Endothelial cell of umbilical vein (primary cell): ENCODE results near the gene PUS1.

Experiments
- EZH2 ChIP-seq: IDR thresholded peaks from 2 replicates; pipeline ENCODE4 v1.6.1; 2012; ENCODE audit warnings: borderline replicate concordance, low read depth, mild to moderate bottlenecking, moderate library complexity, low read length, inconsistent platforms; ENCODE audit not compliant: severe bottlenecking
- FOS ChIP-seq: IDR thresholded peaks from 2 replicates; pipeline ENCODE4 v1.6.1; 2011; ENCODE audit warnings: mild to moderate bottlenecking, low read length, moderate library complexity, borderline replicate concordance; ENCODE audit not compliant: insufficient read depth
- GATA2 ChIP-seq: IDR thresholded peaks from 2 replicates; pipeline ENCODE4 v1.7.0; 2011; ENCODE audit warnings: low read depth, mild to moderate bottlenecking, moderate library complexity, mixed read lengths, low read length; ENCODE audit not compliant: insufficient read length, insufficient read depth
- JUN ChIP-seq: IDR thresholded peaks from 2 replicates; pipeline ENCODE4 v1.6.1; 2011; ENCODE audit warnings: borderline replicate concordance, low read depth; ENCODE audit not compliant: insufficient read length, insufficient read depth
- POLR2A ChIP-seq: IDR thresholded peaks from 2 replicates; pipeline ENCODE4 v1.6.1; 2012; ENCODE audit warnings: low read depth, mild to moderate bottlenecking, control low read depth, low read length
- POLR2AphosphoS5 ChIP-seq: IDR thresholded peaks from 2 replicates; pipeline ENCODE4 v1.6.1; 2012; ENCODE audit warnings: low read depth, mild to moderate bottlenecking, control low read depth, low read length, moderate library complexity; ENCODE audit not compliant: insufficient read depth
- TF ChIP-seq, protein P1 (sequence below), 2 donors: IDR thresholded peaks; 1 replicate in 1 of 2; 2 replicates in 1 of 2; pipeline ENCODE4 v1.5.1; 2011; ENCODE audit warnings: low read length in 2 of 2, mild to moderate bottlenecking in 2 of 2, moderate library complexity in 2 of 2, control low read depth in 1 of 2, inconsistent platforms in 1 of 2, low read depth in 1 of 2; ENCODE audit not compliant: insufficient read depth in 1 of 2; ENCODE audit errors: extremely low read depth in 1 of 2
- TF ChIP-seq, protein P2 (sequence below): IDR thresholded peaks from 2 replicates; pipeline ENCODE4 v1.6.1; 2011; ENCODE audit not compliant: insufficient read depth, insufficient read length

DNA sequence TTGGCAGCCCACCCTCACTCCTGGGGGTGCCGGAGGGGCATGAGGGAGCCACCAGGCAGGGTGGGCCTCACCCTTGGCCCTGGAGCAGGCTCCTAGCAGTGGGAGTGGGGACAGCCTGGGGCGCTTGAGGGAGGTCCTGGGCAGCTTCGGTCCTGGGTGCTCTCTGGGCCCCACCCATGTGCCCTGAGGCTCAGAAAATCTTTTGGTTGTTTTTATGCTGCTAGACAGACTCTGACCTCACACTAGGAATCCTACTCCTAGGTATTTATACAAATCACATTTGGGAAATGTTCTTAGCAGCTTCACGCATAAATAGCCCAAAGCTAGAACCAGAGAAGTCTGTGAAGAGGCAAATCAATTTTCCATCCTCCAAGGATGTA, 45.6 kb upstream of the PUS1 start:
- TF ChIP-seq, protein P1, sequence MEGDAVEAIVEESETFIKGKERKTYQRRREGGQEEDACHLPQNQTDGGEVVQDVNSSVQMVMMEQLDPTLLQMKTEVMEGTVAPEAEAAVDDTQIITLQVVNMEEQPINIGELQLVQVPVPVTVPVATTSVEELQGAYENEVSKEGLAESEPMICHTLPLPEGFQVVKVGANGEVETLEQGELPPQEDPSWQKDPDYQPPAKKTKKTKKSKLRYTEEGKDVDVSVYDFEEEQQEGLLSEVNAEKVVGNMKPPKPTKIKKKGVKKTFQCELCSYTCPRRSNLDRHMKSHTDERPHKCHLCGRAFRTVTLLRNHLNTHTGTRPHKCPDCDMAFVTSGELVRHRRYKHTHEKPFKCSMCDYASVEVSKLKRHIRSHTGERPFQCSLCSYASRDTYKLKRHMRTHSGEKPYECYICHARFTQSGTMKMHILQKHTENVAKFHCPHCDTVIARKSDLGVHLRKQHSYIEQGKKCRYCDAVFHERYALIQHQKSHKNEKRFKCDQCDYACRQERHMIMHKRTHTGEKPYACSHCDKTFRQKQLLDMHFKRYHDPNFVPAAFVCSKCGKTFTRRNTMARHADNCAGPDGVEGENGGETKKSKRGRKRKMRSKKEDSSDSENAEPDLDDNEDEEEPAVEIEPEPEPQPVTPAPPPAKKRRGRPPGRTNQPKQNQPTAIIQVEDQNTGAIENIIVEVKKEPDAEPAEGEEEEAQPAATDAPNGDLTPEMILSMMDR (IDR thresholded peaks at IDR 0.05; ENCODE audit: extremely low read depth in 1 of 2, insufficient read depth in 1 of 2, low read depth in 1 of 2, low read length in 2 of 2), result no peak
- TF ChIP-seq EZH2, result no peak
- no peak for TF ChIP-seq POLR2A
- TF ChIP-seq JUN, result no peak
- TF ChIP-seq, protein P2, sequence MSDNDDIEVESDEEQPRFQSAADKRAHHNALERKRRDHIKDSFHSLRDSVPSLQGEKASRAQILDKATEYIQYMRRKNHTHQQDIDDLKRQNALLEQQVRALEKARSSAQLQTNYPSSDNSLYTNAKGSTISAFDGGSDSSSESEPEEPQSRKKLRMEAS, result no peak
- no peak for TF ChIP-seq FOS
- no peak for TF ChIP-seq POLR2AphosphoS5
- TF ChIP-seq GATA2, result no peak
